GM12891 (cell line): Measurements from ENCODE around the gene CCDC69.
A peak's percentile ranks its signal among the peaks of the same experiment; 100 is the strongest.

Source experiments
- DNase-seq: peaks from one replicate; pipeline ENCODE4 v3.0.0; 2011; ENCODE audit warnings: low spot score; ENCODE audit not compliant: insufficient read length
- FAIRE-seq: peaks from 2 replicates; lab custom pipeline; 2011; peaks lifted over from hg19 to GRCh38; lab: Jason Lieb, UNC
- PAX5 ChIP-seq: IDR thresholded peaks from 2 replicates; pipeline ENCODE4 v1.6.1; 2011; ENCODE audit warnings: low read length, moderate library complexity, mild to moderate bottlenecking; ENCODE audit not compliant: insufficient read depth, severe bottlenecking
- POLR2A ChIP-seq: IDR thresholded peaks from 2 replicates; pipeline ENCODE4 v1.6.1; 2011; ENCODE audit warnings: low read depth, low read length, control low read depth
- POLR2AphosphoS5 ChIP-seq: IDR thresholded peaks from 2 replicates; pipeline ENCODE4 v1.6.1; 2011; ENCODE audit warnings: low read depth, low read length, control low read depth
- POU2F2 ChIP-seq: IDR thresholded peaks from 2 replicates; pipeline ENCODE4 v1.6.1; 2011; ENCODE audit warnings: low read depth, mild to moderate bottlenecking, control low read depth, low read length, moderate library complexity
- SPI1 ChIP-seq: IDR thresholded peaks from 2 replicates; pipeline ENCODE4 v1.6.1; 2011; ENCODE audit warnings: low read depth, low read length, control low read depth
- TAF1 ChIP-seq: IDR thresholded peaks from 2 replicates; pipeline ENCODE4 v1.6.1; 2011; ENCODE audit warnings: low read depth, low read length, control low read depth

The CCDC69 gene

GRCh38 chr5:151150471-151151262, 73.2 kb downstream of the CCDC69 start:
- peak; percentile 96 for FAIRE-seq
- TF ChIP-seq TAF1: no peak
- peak; percentile 67 for TF ChIP-seq POLR2AphosphoS5
- TF ChIP-seq PAX5: no peak
- TF ChIP-seq POLR2A: no peak; the same call in 1 of the 2 replicates
- no peak for TF ChIP-seq SPI1
- TF ChIP-seq POU2F2: no peak
- DNase-seq: peak; percentile 47

- no peak for DNase-seq
- no peak for TF ChIP-seq PAX5
- TF ChIP-seq SPI1: no peak
- TF ChIP-seq POLR2A: no peak
- no peak for TF ChIP-seq TAF1
- TF ChIP-seq POU2F2: no peak
- no peak for TF ChIP-seq POLR2AphosphoS5
- FAIRE-seq: no peak
Measured at GRCh38 chr5:151148583-151148982, 75.3 kb downstream of the CCDC69 start.

- TF ChIP-seq TAF1: no peak
- no peak for TF ChIP-seq PAX5
- no peak for TF ChIP-seq POLR2AphosphoS5
- no peak for TF ChIP-seq SPI1
- no peak for DNase-seq
- no peak for FAIRE-seq
Measured at GRCh38 chr5:151147033-151147432, 76.9 kb downstream of the CCDC69 start.

- no peak for FAIRE-seq
- TF ChIP-seq TAF1: no peak
- TF ChIP-seq PAX5: no peak
- TF ChIP-seq POLR2A: no peak
- no peak for TF ChIP-seq SPI1
- no peak for TF ChIP-seq POLR2AphosphoS5
- TF ChIP-seq POU2F2: no peak
- no peak for DNase-seq
Measured at GRCh38 chr5:151146061-151146460, 77.8 kb downstream of the CCDC69 start.

- TF ChIP-seq TAF1: no peak
- FAIRE-seq: no peak
Measured at GRCh38 chr5:151144922-151145321, 79.0 kb downstream of the CCDC69 start.

GRCh38 chr5:151144275-151144674, 79.6 kb downstream of the CCDC69 start:
- TF ChIP-seq POLR2AphosphoS5: no peak
- no peak for TF ChIP-seq POU2F2
- TF ChIP-seq PAX5: no peak
- TF ChIP-seq TAF1: no peak
- TF ChIP-seq POLR2A: no peak; the same call in 1 of the 2 replicates
- no peak for TF ChIP-seq SPI1
- no peak for DNase-seq
- FAIRE-seq: peak; percentile 78

More at GRCh38 chr5:151144922-151145321, 79.0 kb downstream of the CCDC69 start:
- no peak for DNase-seq

- FAIRE-seq: peak; percentile 66
Measured at GRCh38 chr5:151143645-151144044, 80.2 kb downstream of the CCDC69 start.

GRCh38 chr5:151142933-151143332, 81.0 kb downstream of the CCDC69 start:
- FAIRE-seq: peak; percentile 68
- TF ChIP-seq POLR2A (no peak), POLR2AphosphoS5 (no peak), SPI1 (no peak), TAF1 (no peak), PAX5 (no peak), POU2F2 (no peak)
- DNase-seq: no peak

More at GRCh38 chr5:151143645-151144044, 80.2 kb downstream of the CCDC69 start:
- TF ChIP-seq TAF1 (no peak), PAX5 (no peak), POLR2A (no peak), POLR2AphosphoS5 (no peak), POU2F2 (no peak), SPI1 (no peak)
- DNase-seq: no peak

GRCh38 chr5:151141535-151141934, 82.4 kb downstream of the CCDC69 start:
- TF ChIP-seq SPI1 (peak; percentile 40), POU2F2 (peak; percentile 95), POLR2A (peak; percentile 80), POLR2AphosphoS5 (peak; percentile 84), TAF1 (peak; percentile 67; the same call in 1 of the 2 replicates), PAX5 (no peak)
- peak; percentile 60 for DNase-seq
- peak; percentile 96 for FAIRE-seq
